HEK293 (cell line): Measurements from ENCODE around the gene BATF3.

Experiments
- CTCF ChIP-seq: fragments of 450-650 bp; formaldehyde crosslinking; IDR thresholded peaks from 2 replicates; pipeline ENCODE4 v1.5.1; 2016; ENCODE audit warnings: missing biosample characterization, missing genetic modification characterization
- MYNN ChIP-seq: fragments of 450-650 bp; formaldehyde crosslinking; IDR thresholded peaks from 2 replicates; pipeline ENCODE4 v1.5.1; 2016; ENCODE audit warnings: missing biosample characterization, missing genetic modification characterization, borderline replicate concordance
- MZF1 ChIP-seq: fragments of 450-650 bp; formaldehyde crosslinking; IDR thresholded peaks from 2 replicates; pipeline ENCODE4 v1.5.1; 2017; ENCODE audit warnings: missing biosample characterization, missing genetic modification characterization, borderline replicate concordance
- REST ChIP-seq: fragments of 450-650 bp; formaldehyde crosslinking; IDR thresholded peaks from 2 replicates; pipeline ENCODE4 v1.5.1; 2016; ENCODE audit warnings: missing biosample characterization, missing genetic modification characterization
- SP7 ChIP-seq: fragments of 450-650 bp; formaldehyde crosslinking; IDR thresholded peaks from 2 replicates; pipeline ENCODE4 v1.5.1; 2016; ENCODE audit warnings: missing biosample characterization, missing genetic modification characterization
- ZBTB20 ChIP-seq: fragments of 450-650 bp; formaldehyde crosslinking; IDR thresholded peaks from 2 replicates; pipeline ENCODE4 v1.5.1; 2016; ENCODE audit warnings: missing biosample characterization, missing genetic modification characterization
- ZNF239 ChIP-seq: fragments of 450-650 bp; formaldehyde crosslinking; IDR thresholded peaks from 2 replicates; pipeline ENCODE4 v1.5.1; 2016; ENCODE audit warnings: missing biosample characterization, missing genetic modification characterization
- ZNF362 ChIP-seq: fragments of 450-650 bp; formaldehyde crosslinking; IDR thresholded peaks from 2 replicates; pipeline ENCODE4 v1.5.1; 2016; ENCODE audit warnings: missing biosample characterization, missing genetic modification characterization
- ZNF398 ChIP-seq: fragments of 450-650 bp; formaldehyde crosslinking; IDR thresholded peaks from 2 replicates; pipeline ENCODE4 v1.5.1; 2017; ENCODE audit warnings: missing biosample characterization, missing genetic modification characterization
- ZNF707 ChIP-seq: fragments of 450-650 bp; formaldehyde crosslinking; IDR thresholded peaks from 2 replicates; pipeline ENCODE4 v1.5.1; 2016; ENCODE audit warnings: missing biosample characterization, missing genetic modification characterization
- ZNF785 ChIP-seq: fragments of 450-650 bp; formaldehyde crosslinking; IDR thresholded peaks from 2 replicates; pipeline ENCODE4 v1.5.1; 2016; ENCODE audit warnings: missing biosample characterization, missing genetic modification characterization

- no peak for TF ChIP-seq MYNN (tag by site-specific recombination)
- TF ChIP-seq REST (tag by site-specific recombination), result peak; percentile 54; the same call in 1 of the 2 replicates
- TF ChIP-seq CTCF (tag by site-specific recombination), result no peak
- no peak for TF ChIP-seq ZNF785 (tag by site-specific recombination)
- TF ChIP-seq ZNF398, result no peak
- no peak for TF ChIP-seq MZF1 (tag by site-specific recombination)
- TF ChIP-seq ZBTB20 (tag by site-specific recombination), result no peak
- TF ChIP-seq ZNF707 (tag by site-specific recombination), result no peak
- TF ChIP-seq SP7 (tag by site-specific recombination), result no peak
- no peak for TF ChIP-seq ZNF239 (tag by site-specific recombination)
- TF ChIP-seq ZNF362 (tag by site-specific recombination), result no peak
Observed at GRCh38 chr1:212677573-212677972, 22.1 kb downstream of the BATF3 start.
